Measurements from ENCODE around the gene FRY. TPM values are rescaled to one million over a fixed set of nuclear protein-coding genes. Genes with fewer than 3 reads are reported as not detected.

FRY gene
- polyA plus RNA-seq, 1 experiment = 51.4 TPM

GRCh38 chr13:32073180-32073864 lies 41.7 kb downstream of the FRY start:
- no peak overlapping the region for H3K4me3 ChIP-seq (ENCODE audit: low read depth, low read length)
- H3K27me3 ChIP-seq (ENCODE audit: control insufficient read depth, insufficient read depth, low read length) = no peaks in the 10 kb centered on the region
- no peak for DNase-seq (ENCODE audit: low read depth)
- no peaks in the 10 kb centered on the region for H3K36me3 ChIP-seq (ENCODE audit: control insufficient read depth, insufficient read depth, low read length)
- CTCF ChIA-PET = no interaction called here
- POLR2A ChIA-PET = no interaction called here
- no peak for TF ChIP-seq CTCF (IDR thresholded peaks at IDR 0.05; ENCODE audit: insufficient read depth, low read depth, low read length)

- no peak overlapping the region for H3K4me3 ChIP-seq (ENCODE audit: low read depth, low read length)
- no peaks in the 10 kb centered on the region for H3K27me3 ChIP-seq (ENCODE audit: control insufficient read depth, insufficient read depth, low read length)
- DNase-seq (ENCODE audit: low read depth) = no peak
- ChIA-PET CTCF (no interaction called here), POLR2A (no interaction called here)
- TF ChIP-seq CTCF (IDR thresholded peaks at IDR 0.05; ENCODE audit: insufficient read depth, low read depth, low read length) = no peak
- H3K36me3 ChIP-seq (ENCODE audit: control insufficient read depth, insufficient read depth, low read length) = peaks cover 1% of the 10 kb centered on the region; the same call in 1 of the 2 replicates
Observed at GRCh38 chr13:32075170-32075851, 43.7 kb downstream of the FRY start.

- no peak overlapping the region for H3K4me3 ChIP-seq (ENCODE audit: low read depth, low read length)
- peaks cover 3% of the 10 kb centered on the region for H3K36me3 ChIP-seq (ENCODE audit: control insufficient read depth, insufficient read depth, low read length)
- CTCF ChIA-PET = no interaction called here
- no peaks in the 10 kb centered on the region for H3K27me3 ChIP-seq (ENCODE audit: control insufficient read depth, insufficient read depth, low read length)
- POLR2A ChIA-PET = no interaction called here
- no peak for DNase-seq (ENCODE audit: low read depth)
- TF ChIP-seq CTCF (IDR thresholded peaks at IDR 0.05; ENCODE audit: insufficient read depth, low read depth, low read length) = no peak
Observed at GRCh38 chr13:32079587-32079986, 48.0 kb downstream of the FRY start.

GRCh38 chr13:32080328-32080744 lies 48.8 kb downstream of the FRY start:
- peaks cover 3% of the 10 kb centered on the region for H3K36me3 ChIP-seq (ENCODE audit: control insufficient read depth, insufficient read depth, low read length)
- no peaks in the 10 kb centered on the region for H3K27me3 ChIP-seq (ENCODE audit: control insufficient read depth, insufficient read depth, low read length)
- DNase-seq (ENCODE audit: low read depth) = no peak
- TF ChIP-seq CTCF (IDR thresholded peaks at IDR 0.05; ENCODE audit: insufficient read depth, low read depth, low read length) = no peak
- no peak overlapping the region for H3K4me3 ChIP-seq (ENCODE audit: low read depth, low read length)
- ChIA-PET POLR2A (no interaction called here), CTCF (interaction anchor here (0.6 kb wide), 1 partner anchor 53 kb away, joined by 3 read pairs; no protein-coding TSS in a partner anchor)

GRCh38 chr13:32081591-32081990 lies 50.0 kb downstream of the FRY start:
- no peak overlapping the region for H3K4me3 ChIP-seq (ENCODE audit: low read depth, low read length)
- no peak for TF ChIP-seq CTCF (IDR thresholded peaks at IDR 0.05; ENCODE audit: insufficient read depth, low read depth, low read length)
- ChIA-PET POLR2A (no interaction called here), CTCF (no interaction called here)
- peaks cover 7% of the 10 kb centered on the region for H3K36me3 ChIP-seq (ENCODE audit: control insufficient read depth, insufficient read depth, low read length)
- no peak for DNase-seq (ENCODE audit: low read depth)
- H3K27me3 ChIP-seq (ENCODE audit: control insufficient read depth, insufficient read depth, low read length) = no peaks in the 10 kb centered on the region

Measured in BJ (cell line).